G401 (cell line): Measurements from ENCODE around the gene GP2. TPM values are rescaled to one million over a fixed set of nuclear protein-coding genes. Genes with fewer than 3 reads are reported as not detected.
A peak's percentile ranks its signal among the peaks of the same experiment; 100 is the strongest.
"Not testable (repeated sequence)": the region's sequence is repeated elsewhere in the genome, so short reads cannot be mapped to it uniquely, and the experiment has no call there.

Source experiments
- DNase-seq: peaks from one replicate; pipeline ENCODE4 v3.0.0-alpha.2; 2015; ENCODE audit warnings: low spot score
- in situ Hi-C: cut with HindIII; loops from 2 replicates; pipeline ENCODE4 v1.10.0; 2016; ENCODE audit warnings: low sequenced_read_pairs, mixed read lengths
- total RNA-seq: library from RNA; depleted of rRNA; stranded (reverse); fragments of >200 nt; shearing (Covaris generic); gene quantifications from 2 replicates; pipeline ENCODE4 v1.2.3, GENCODE V29; 2014

GP2 gene
- total RNA-seq, 1 experiment from 2014 or later, result not detected

- in situ Hi-C loops, result no loop called here
- no peak for DNase-seq
Observed at GRCh38 chr16:20329392-20330138, 2.3 kb upstream of the GP2 start.

- in situ Hi-C loops, result no loop called here
- no peak for DNase-seq
Observed at GRCh38 chr16:20326321-20326720, 992 bp downstream of the GP2 start.

GRCh38 chr16:20325005-20325404, 2.3 kb downstream of the GP2 start:
- DNase-seq, result no peak
- in situ Hi-C loops, result no loop called here

- in situ Hi-C loops, result no loop called here
- no peak for DNase-seq
Observed at GRCh38 chr16:20323591-20324117, 3.7 kb downstream of the GP2 start.

- in situ Hi-C loops, result no loop called here
- no peak for DNase-seq
Observed at GRCh38 chr16:20322696-20323095, 4.6 kb downstream of the GP2 start.

- in situ Hi-C loops, result no loop called here
- DNase-seq, result no peak
Observed at GRCh38 chr16:20321671-20322070, 5.6 kb downstream of the GP2 start.

GRCh38 chr16:20321051-20321450, 6.3 kb downstream of the GP2 start:
- DNase-seq, in situ Hi-C loops: not testable (repeated sequence)

GRCh38 chr16:20320592-20320991, 6.7 kb downstream of the GP2 start:
- in situ Hi-C loops, result no loop called here
- DNase-seq, result no peak

GRCh38 chr16:20320178-20320577, 7.1 kb downstream of the GP2 start:
- in situ Hi-C loops, result no loop called here
- no peak for DNase-seq

- in situ Hi-C loops, result no loop called here
Observed at GRCh38 chr16:20319406-20319805, 7.9 kb downstream of the GP2 start.

GRCh38 chr16:20318437-20318836, 8.9 kb downstream of the GP2 start:
- in situ Hi-C loops, result no loop called here
- no peak for DNase-seq

More at GRCh38 chr16:20319406-20319805, 7.9 kb downstream of the GP2 start:
- no peak for DNase-seq

GRCh38 chr16:20318006-20318405, 9.3 kb downstream of the GP2 start:
- DNase-seq, result no peak

GRCh38 chr16:20317117-20317516, 10.2 kb downstream of the GP2 start:
- in situ Hi-C loops, result no loop called here
- DNase-seq, result peak; percentile 0

More at GRCh38 chr16:20318006-20318405, 9.3 kb downstream of the GP2 start:
- in situ Hi-C loops, result no loop called here

GRCh38 chr16:20316715-20317114, 10.6 kb downstream of the GP2 start:
- DNase-seq, result no peak
- in situ Hi-C loops, result no loop called here

- in situ Hi-C loops, result no loop called here
- DNase-seq, result no peak
Observed at GRCh38 chr16:20315764-20316163, 11.5 kb downstream of the GP2 start.

GRCh38 chr16:20314575-20314974, 12.7 kb downstream of the GP2 start:
- in situ Hi-C loops, result no loop called here
- no peak for DNase-seq

- no peak for DNase-seq
- in situ Hi-C loops, result no loop called here
Observed at GRCh38 chr16:20313741-20314140, 13.6 kb downstream of the GP2 start.

GRCh38 chr16:20312536-20313095, 14.7 kb downstream of the GP2 start:
- in situ Hi-C loops, result not testable (repeated sequence)

GRCh38 chr16:20311548-20311947, 15.8 kb downstream of the GP2 start:
- DNase-seq, result no peak
- in situ Hi-C loops, result no loop called here

More at GRCh38 chr16:20312536-20313095, 14.7 kb downstream of the GP2 start:
- DNase-seq, result not testable (repeated sequence)
